Measurements from ENCODE around the gene ASB5.

GRCh38 chr4:176193126-176193525 lies 75.9 kb downstream of the ASB5 start:
- TF ChIP-seq CTCF (IDR thresholded peaks at IDR 0.05 in 8 of 11, conservative IDR thresholded peaks at IDR 0.05 in 3 of 11) (no peak), POLR2A (IDR thresholded peaks at IDR 0.05) (no peak), POLR2AphosphoS5 (IDR thresholded peaks at IDR 0.05) (no peak)
